CD4-positive, CD25-positive, alpha-beta regulatory T cell (primary cell): ENCODE data around the gene HMCN1. TPM values are rescaled to one million over a fixed set of nuclear protein-coding genes. Genes with fewer than 3 reads are reported as not detected.

Experiments
- ATAC-seq, 2 donors: fragments of 150-1000 bp; cut with Tn5 transposase; one replicate each; pipeline ENCODE4 v1.10.0; 2021; ENCODE audit warnings: low read depth in 2 of 2, moderate number of reproducible peaks in 2 of 2, moderate library complexity in 1 of 2
- DNase-seq, 3 donors: peaks; one replicate each; pipeline versions ENCODE4 v3.0.0 to v3.0.0-alpha.2; 2012 to 2022; ENCODE audit warnings: mixed read lengths in 1 of 3
- H3K27ac ChIP-seq: one replicate; pipeline ENCODE4 v1.7.0; 2013; ENCODE audit warnings: mild to moderate bottlenecking, low read length; ENCODE audit not compliant: insufficient read depth, poor library complexity, severe bottlenecking
- H3K27me3 ChIP-seq: one replicate; pipeline ENCODE4 v1.7.0; 2013; ENCODE audit warnings: low read length; ENCODE audit not compliant: control insufficient read depth, insufficient read depth
- H3K36me3 ChIP-seq: one replicate; pipeline ENCODE4 v1.7.0; 2013; ENCODE audit warnings: mild to moderate bottlenecking, low read length, moderate library complexity; ENCODE audit not compliant: control insufficient read depth, insufficient read depth
- H3K4me1 ChIP-seq: 2 replicates; pipeline ENCODE4 v1.7.0; 2013; ENCODE audit warnings: mild to moderate bottlenecking, low read length; ENCODE audit not compliant: insufficient read depth, control insufficient read depth, poor library complexity, severe bottlenecking
- H3K4me3 ChIP-seq: one replicate; pipeline ENCODE4 v1.7.0; 2013; ENCODE audit warnings: low read depth, mild to moderate bottlenecking, low read length, moderate library complexity
- H3K9me3 ChIP-seq, 2 experiments: 1 replicate in 1 of 2; 2 replicates in 1 of 2; pipeline ENCODE4 v1.7.0; 2013; ENCODE audit warnings: low read length in 2 of 2, mild to moderate bottlenecking in 1 of 2, moderate library complexity in 1 of 2; ENCODE audit not compliant: control insufficient read depth in 2 of 2
- H3K27ac Mint-ChIP-seq, 3 donors: one replicate each; pipeline ENCODE4 v1.8.0; 2020 to 2022; ENCODE audit warnings: mild to moderate bottlenecking in 3 of 3, mixed read lengths in 3 of 3, moderate library complexity in 2 of 3
- H3K27me3 Mint-ChIP-seq: one replicate; pipeline ENCODE4 v1.8.0; 2022; ENCODE audit warnings: mild to moderate bottlenecking, mixed read lengths
- H3K36me3 Mint-ChIP-seq: one replicate; pipeline ENCODE4 v1.8.0; 2020; ENCODE audit warnings: mixed read lengths
- H3K4me1 Mint-ChIP-seq, 4 donors: one replicate each; pipeline ENCODE4 v1.8.0; 2020 to 2022; ENCODE audit warnings: mixed read lengths in 4 of 4, mild to moderate bottlenecking in 1 of 4
- H3K4me3 Mint-ChIP-seq, 4 donors: one replicate each; pipeline ENCODE4 v1.8.0; 2020 to 2022; ENCODE audit warnings: mild to moderate bottlenecking in 4 of 4, mixed read lengths in 4 of 4, moderate library complexity in 3 of 4
- H3K9me3 Mint-ChIP-seq, 7 donors: one replicate each; pipeline ENCODE4 v1.8.0; 2020 to 2022; ENCODE audit warnings: mixed read lengths in 7 of 7, mild to moderate bottlenecking in 3 of 7, moderate library complexity in 2 of 7
- polyA plus RNA-seq, 4 donors: library from polyadenylated mRNA; unstranded; fragments of 300-500 nt; fragmentation: Illumina TruSeq; gene quantifications; one replicate each; pipeline ENCODE4 v1.2.3, GENCODE V29; 2021
- total RNA-seq: library from RNA; stranded (reverse); gene quantifications from one replicate; pipeline ENCODE4 v1.2.3, GENCODE V29; 2022

The HMCN1 gene
- total and polyA plus RNA-seq, 5 donors from 2014 or later, result 0.07 to 0.81 (median 0.58) TPM; not detected in 1

GRCh38 chr1:185895208-185895900 is 161.2 kb downstream of the HMCN1 start:
- H3K9me3 Mint-ChIP-seq, result peaks cover 0 to 5% (median 0%) of the 10 kb centered on the region in 7 donors
- H3K4me1 Mint-ChIP-seq, result no peaks in the 10 kb centered on the region
- no peak overlapping the region for H3K4me3 Mint-ChIP-seq
- no peak for DNase-seq
- H3K9me3 ChIP-seq, result no peaks in the 10 kb centered on the region
- H3K27ac ChIP-seq, result no peak overlapping the region
- no peaks in the 10 kb centered on the region for H3K36me3 ChIP-seq
- no peaks in the 10 kb centered on the region for H3K4me1 ChIP-seq
- ATAC-seq, result no peak
- H3K4me3 ChIP-seq, result no peak overlapping the region
- H3K27ac Mint-ChIP-seq, result no peak overlapping the region
- no peaks in the 10 kb centered on the region for H3K27me3 ChIP-seq
- no peaks in the 10 kb centered on the region for H3K36me3 Mint-ChIP-seq
- H3K27me3 Mint-ChIP-seq, result no peaks in the 10 kb centered on the region

- Histone ChIP-seq H3K4me1 (no peaks in the 10 kb centered on the region), H3K27ac (no peak overlapping the region), H3K36me3 (no peaks in the 10 kb centered on the region), H3K27me3 (no peaks in the 10 kb centered on the region), H3K9me3 (no peaks in the 10 kb centered on the region), H3K4me3 (no peak overlapping the region)
- no peak for DNase-seq
- peaks cover 0 to 5% (median 0%) of the 10 kb centered on the region in 7 donors for H3K9me3 Mint-ChIP-seq
- no peak overlapping the region for H3K27ac Mint-ChIP-seq
- no peaks in the 10 kb centered on the region for H3K27me3 Mint-ChIP-seq
- H3K4me1 Mint-ChIP-seq, result no peaks in the 10 kb centered on the region
- H3K4me3 Mint-ChIP-seq, result no peak overlapping the region
- H3K36me3 Mint-ChIP-seq, result no peaks in the 10 kb centered on the region
- no peak for ATAC-seq
Measured at GRCh38 chr1:185896863-185897262, 162.7 kb downstream of the HMCN1 start.

- H3K36me3 ChIP-seq, result no peaks in the 10 kb centered on the region
- no peak overlapping the region for H3K27ac ChIP-seq
- H3K4me3 Mint-ChIP-seq, result no peak overlapping the region
- H3K36me3 Mint-ChIP-seq, result no peaks in the 10 kb centered on the region
- H3K4me1 ChIP-seq, result no peaks in the 10 kb centered on the region
- H3K9me3 Mint-ChIP-seq, result peaks cover 0 to 2% (median 0%) of the 10 kb centered on the region in 7 donors
- H3K4me1 Mint-ChIP-seq, result no peaks in the 10 kb centered on the region
- no peaks in the 10 kb centered on the region for H3K9me3 ChIP-seq
- no peaks in the 10 kb centered on the region for H3K27me3 ChIP-seq
- no peak overlapping the region for H3K27ac Mint-ChIP-seq
- H3K4me3 ChIP-seq, result no peak overlapping the region
- DNase-seq (no peak), ATAC-seq (no peak)
- no peaks in the 10 kb centered on the region for H3K27me3 Mint-ChIP-seq
Measured at GRCh38 chr1:185906186-185906585, 172.0 kb downstream of the HMCN1 start.

GRCh38 chr1:185907246-185907645 is 173.1 kb downstream of the HMCN1 start:
- H3K9me3 Mint-ChIP-seq, result peaks cover 0 to 2% (median 0%) of the 10 kb centered on the region in 7 donors
- H3K27me3 Mint-ChIP-seq, result no peaks in the 10 kb centered on the region
- no peaks in the 10 kb centered on the region for H3K4me1 Mint-ChIP-seq
- Histone ChIP-seq H3K4me1 (no peaks in the 10 kb centered on the region), H3K9me3 (no peaks in the 10 kb centered on the region), H3K27me3 (no peaks in the 10 kb centered on the region), H3K36me3 (no peaks in the 10 kb centered on the region), H3K4me3 (no peak overlapping the region), H3K27ac (no peak overlapping the region)
- peaks cover 3% of the 10 kb centered on the region for H3K36me3 Mint-ChIP-seq
- no peak overlapping the region for H3K27ac Mint-ChIP-seq
- ATAC-seq (no peak), DNase-seq (no peak)
- H3K4me3 Mint-ChIP-seq, result no peak overlapping the region

- Mint-ChIP-seq H3K27ac (no peak overlapping the region), H3K27me3 (no peaks in the 10 kb centered on the region), H3K4me3 (no peak overlapping the region), H3K4me1 (no peaks in the 10 kb centered on the region), H3K36me3 (peaks cover 4% of the 10 kb centered on the region), H3K9me3 (no peaks in the 10 kb centered on the region)
- H3K36me3 ChIP-seq, result no peaks in the 10 kb centered on the region
- ATAC-seq (no peak), DNase-seq (no peak)
- no peaks in the 10 kb centered on the region for H3K4me1 ChIP-seq
- no peak overlapping the region for H3K4me3 ChIP-seq
- H3K27ac ChIP-seq, result no peak overlapping the region
- H3K9me3 ChIP-seq, result no peaks in the 10 kb centered on the region
- H3K27me3 ChIP-seq, result no peaks in the 10 kb centered on the region
Measured at GRCh38 chr1:185911978-185912377, 177.8 kb downstream of the HMCN1 start.

GRCh38 chr1:185912504-185912903 is 178.3 kb downstream of the HMCN1 start:
- Mint-ChIP-seq H3K9me3 (no peaks in the 10 kb centered on the region), H3K27ac (no peak overlapping the region), H3K27me3 (no peaks in the 10 kb centered on the region), H3K4me3 (no peak overlapping the region), H3K4me1 (no peaks in the 10 kb centered on the region), H3K36me3 (peaks cover 4% of the 10 kb centered on the region)
- H3K27ac ChIP-seq, result no peak overlapping the region
- no peak for DNase-seq
- H3K27me3 ChIP-seq, result no peaks in the 10 kb centered on the region
- H3K36me3 ChIP-seq, result no peaks in the 10 kb centered on the region
- ATAC-seq, result no peak
- no peak overlapping the region for H3K4me3 ChIP-seq
- H3K9me3 ChIP-seq, result no peaks in the 10 kb centered on the region
- H3K4me1 ChIP-seq, result no peaks in the 10 kb centered on the region

GRCh38 chr1:185914089-185914488 is 179.9 kb downstream of the HMCN1 start:
- no peaks in the 10 kb centered on the region for H3K9me3 ChIP-seq
- Mint-ChIP-seq H3K27me3 (no peaks in the 10 kb centered on the region), H3K4me1 (no peaks in the 10 kb centered on the region), H3K36me3 (peaks cover 4% of the 10 kb centered on the region), H3K4me3 (no peak overlapping the region), H3K27ac (no peak overlapping the region), H3K9me3 (no peaks in the 10 kb centered on the region)
- H3K4me1 ChIP-seq, result no peaks in the 10 kb centered on the region
- H3K36me3 ChIP-seq, result no peaks in the 10 kb centered on the region
- H3K27me3 ChIP-seq, result no peaks in the 10 kb centered on the region
- no peak overlapping the region for H3K27ac ChIP-seq
- DNase-seq, result no peak
- H3K4me3 ChIP-seq, result no peak overlapping the region
- no peak for ATAC-seq

- no peak for DNase-seq
- no peak overlapping the region for H3K4me3 ChIP-seq
- ATAC-seq, result no peak
- no peaks in the 10 kb centered on the region for H3K9me3 Mint-ChIP-seq
- no peaks in the 10 kb centered on the region for H3K36me3 ChIP-seq
- H3K4me1 Mint-ChIP-seq, result no peaks in the 10 kb centered on the region
- no peak overlapping the region for H3K4me3 Mint-ChIP-seq
- no peak overlapping the region for H3K27ac ChIP-seq
- H3K27me3 Mint-ChIP-seq, result no peaks in the 10 kb centered on the region
- no peaks in the 10 kb centered on the region for H3K27me3 ChIP-seq
- H3K9me3 ChIP-seq, result no peaks in the 10 kb centered on the region
- H3K36me3 Mint-ChIP-seq, result peaks cover 4% of the 10 kb centered on the region
- H3K27ac Mint-ChIP-seq, result no peak overlapping the region
- no peaks in the 10 kb centered on the region for H3K4me1 ChIP-seq
Measured at GRCh38 chr1:185916861-185917260, 182.7 kb downstream of the HMCN1 start.
